H9 (cell line): ENCODE results near the gene TOMT. TPM values are rescaled to one million over a fixed set of nuclear protein-coding genes. Genes with fewer than 3 reads are reported as not detected.

Source experiments
- DNase-seq: peaks from one replicate; pipeline ENCODE4 v3.0.0-alpha.2; 2017
- H2AFZ ChIP-seq: one replicate; pipeline ENCODE4 v1.6.1; 2013; ENCODE audit warnings: mild to moderate bottlenecking, low read length, control low read depth, moderate library complexity
- H2AK5ac ChIP-seq: 2 replicates; pipeline ENCODE4 v1.6.1; 2013; ENCODE audit warnings: low read length, control low read depth, mixed read lengths; ENCODE audit not compliant: insufficient read length
- H2BK120ac ChIP-seq: one replicate; pipeline ENCODE4 v1.6.1; 2013; ENCODE audit warnings: low read depth, mild to moderate bottlenecking, low read length, control low read depth, inconsistent platforms; ENCODE audit not compliant: poor library complexity, severe bottlenecking
- H2BK12ac ChIP-seq: 2 replicates; pipeline ENCODE4 v1.6.1; 2013; ENCODE audit warnings: low read length, control low read depth, mixed read lengths, low read depth; ENCODE audit not compliant: insufficient read length
- H2BK15ac ChIP-seq: 2 replicates; pipeline ENCODE4 v1.6.1; 2013; ENCODE audit warnings: low read depth, low read length, control low read depth
- H2BK20ac ChIP-seq: one replicate; pipeline ENCODE4 v1.6.1; 2013; ENCODE audit warnings: low read depth, mild to moderate bottlenecking, low read length, control low read depth, inconsistent platforms; ENCODE audit not compliant: poor library complexity, severe bottlenecking
- H2BK5ac ChIP-seq: 2 replicates; pipeline ENCODE4 v1.6.1; 2013; ENCODE audit warnings: low read length, control low read depth, mixed read lengths; ENCODE audit not compliant: insufficient read length
- H3K14ac ChIP-seq: 2 replicates; pipeline ENCODE4 v1.6.1; 2013; ENCODE audit warnings: low read length, control low read depth; ENCODE audit not compliant: insufficient read depth
- H3K18ac ChIP-seq: 2 replicates; pipeline ENCODE4 v1.6.1; 2013; ENCODE audit warnings: low read depth, mild to moderate bottlenecking, mixed read lengths, low read length, control low read depth; ENCODE audit not compliant: insufficient read length
- H3K23ac ChIP-seq: 2 replicates; pipeline ENCODE4 v1.6.1; 2013; ENCODE audit warnings: low read length, control low read depth, mixed read lengths, low read depth; ENCODE audit not compliant: insufficient read length
- H3K23me2 ChIP-seq: 2 replicates; pipeline ENCODE4 v1.6.1; 2013; ENCODE audit warnings: low read depth, mild to moderate bottlenecking, mixed read lengths, low read length, control low read depth; ENCODE audit not compliant: insufficient read length, poor library complexity, severe bottlenecking
- H3K27ac ChIP-seq: 2 replicates; pipeline ENCODE4 v1.5.1; 2013; ENCODE audit warnings: low read length, control low read depth, mixed read lengths, low read depth; ENCODE audit not compliant: insufficient read length
- H3K27me3 ChIP-seq: 2 replicates; pipeline ENCODE4 v1.6.1; 2013; ENCODE audit warnings: low read length, control low read depth, inconsistent platforms; ENCODE audit not compliant: insufficient read depth
- H3K4ac ChIP-seq: 2 replicates; pipeline ENCODE4 v1.6.1; 2013; ENCODE audit warnings: low read depth, mild to moderate bottlenecking, control low read depth, inconsistent platforms, low read length, moderate library complexity
- H3K4me1 ChIP-seq: 2 replicates; pipeline ENCODE4 v1.6.1; 2013; ENCODE audit warnings: low read length, control low read depth, inconsistent platforms; ENCODE audit not compliant: insufficient read depth
- H3K4me2 ChIP-seq: 2 replicates; pipeline ENCODE4 v1.6.1; 2013; ENCODE audit warnings: low read length, control low read depth, mixed read lengths; ENCODE audit not compliant: insufficient read length, insufficient read depth
- H3K56ac ChIP-seq: 2 replicates; pipeline ENCODE4 v1.6.1; 2013; ENCODE audit warnings: low read depth, mild to moderate bottlenecking, mixed read lengths, low read length, control low read depth; ENCODE audit not compliant: insufficient read length
- H3K79me1 ChIP-seq: 2 replicates; pipeline ENCODE4 v1.6.1; 2013; ENCODE audit warnings: low read depth, mild to moderate bottlenecking, moderate library complexity, low read length, control low read depth, inconsistent platforms; ENCODE audit not compliant: insufficient read depth, poor library complexity, severe bottlenecking
- H3K79me2 ChIP-seq: 2 replicates; pipeline ENCODE4 v1.6.1; 2013; ENCODE audit warnings: low read length, control low read depth, inconsistent platforms; ENCODE audit not compliant: insufficient read depth
- H3K9ac ChIP-seq: 2 replicates; pipeline ENCODE4 v1.6.1; 2013; ENCODE audit warnings: low read length, control low read depth, mixed read lengths; ENCODE audit not compliant: insufficient read length; ENCODE audit errors: extremely low read depth
- H3K9me3 ChIP-seq: one replicate; pipeline ENCODE4 v1.6.1; 2013; ENCODE audit warnings: low read depth, low read length, inconsistent platforms; ENCODE audit not compliant: control insufficient read depth
- H3T11ph ChIP-seq: one replicate; pipeline ENCODE4 v1.6.1; 2013; ENCODE audit warnings: mild to moderate bottlenecking, low read length, control low read depth, inconsistent platforms
- H4K20me1 ChIP-seq: one replicate; pipeline ENCODE4 v1.6.1; 2013; ENCODE audit not compliant: control insufficient read depth, insufficient read length, insufficient read depth
- H4K5ac ChIP-seq: 2 replicates; pipeline ENCODE4 v1.6.1; 2013; ENCODE audit warnings: low read depth, mild to moderate bottlenecking, mixed read lengths, low read length, control low read depth; ENCODE audit not compliant: insufficient read length
- H4K8ac ChIP-seq: replicated peaks from 2 replicates; pipeline ENCODE4 v1.6.1; 2013; ENCODE audit warnings: low read length, control low read depth, mixed read lengths, low read depth; ENCODE audit not compliant: insufficient read length
- H4K91ac ChIP-seq: 2 replicates; pipeline ENCODE4 v1.6.1; 2013; ENCODE audit warnings: low read depth, mild to moderate bottlenecking, moderate library complexity, mixed read lengths, low read length, control low read depth; ENCODE audit not compliant: insufficient read length
- H3K27ac Mint-ChIP-seq, 3 experiments: 2 replicates in 2 of 3; 3 replicates in 1 of 3; pipeline ENCODE4 v1.8.0; 2020 to 2021; ENCODE audit warnings: mixed read lengths in 3 of 3, mild to moderate bottlenecking in 1 of 3, moderate library complexity in 1 of 3
- H3K27me3 Mint-ChIP-seq: 2 replicates; pipeline ENCODE4 v1.8.0; 2021; ENCODE audit warnings: low read depth, mild to moderate bottlenecking, moderate library complexity, mixed read lengths
- H3K36me3 Mint-ChIP-seq, 3 experiments: 2 replicates in 2 of 3; 3 replicates in 1 of 3; pipeline ENCODE4 v1.8.0; 2020 to 2021; ENCODE audit warnings: low read depth in 3 of 3, mixed read lengths in 3 of 3; ENCODE audit not compliant: insufficient read depth in 1 of 3
- H3K4me1 Mint-ChIP-seq, 2 experiments: 2 replicates each; pipeline ENCODE4 v1.8.0; 2020; ENCODE audit warnings: mixed read lengths in 2 of 2
- H3K4me3 Mint-ChIP-seq, 2 experiments: 2 replicates in 1 of 2; 3 replicates in 1 of 2; pipeline ENCODE4 v1.8.0; 2020 to 2021; ENCODE audit warnings: mild to moderate bottlenecking in 2 of 2, mixed read lengths in 2 of 2, moderate library complexity in 1 of 2
- H3K9me3 Mint-ChIP-seq, 2 experiments: 2 replicates in 1 of 2; 3 replicates in 1 of 2; pipeline ENCODE4 v1.8.0; 2020; ENCODE audit warnings: mild to moderate bottlenecking in 2 of 2, mixed read lengths in 2 of 2, moderate library complexity in 1 of 2
- total RNA-seq: library from RNA; stranded (reverse); gene quantifications from 2 replicates; pipeline ENCODE4 v1.2.1, GENCODE V29; 2021
- TF ChIP-seq, protein P1 (sequence below): fragments of 200-600 bp; sonication (generic); conservative IDR thresholded peaks from 3 replicates; pipeline ENCODE4 v1.8.0; 2021; ENCODE audit warnings: antibody characterized with exemption, mild to moderate bottlenecking

TOMT gene
- total RNA-seq, 1 experiment from 2014 or later: not detected

DNA sequence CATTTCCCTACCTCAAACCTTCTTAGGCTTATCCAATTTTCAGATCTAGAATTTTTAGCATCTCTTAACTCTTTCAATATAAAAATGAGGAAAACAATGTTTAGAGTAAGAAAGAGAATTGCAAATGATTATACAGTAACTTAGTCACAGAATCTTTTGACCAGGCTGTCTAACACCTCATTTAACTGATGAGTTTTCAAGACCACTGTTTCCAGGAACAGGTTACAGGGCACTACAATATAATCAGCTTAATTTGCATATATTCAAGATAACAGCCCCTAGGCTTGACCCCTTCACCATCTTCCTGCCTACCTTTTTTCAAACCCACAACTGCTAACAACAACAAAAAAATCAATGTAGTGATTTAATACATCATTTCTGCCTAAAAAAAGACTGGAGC lies 38.0 kb upstream of the TOMT start:
- no peak overlapping the region for H3K4me3 Mint-ChIP-seq
- Histone ChIP-seq H2BK15ac (no peak overlapping the region), H3K4ac (no peak overlapping the region), H3K4me2 (no peak overlapping the region), H3K9ac (no peak overlapping the region), H2AK5ac (no peak overlapping the region), H2BK20ac (no peak overlapping the region), H2BK120ac (no peak overlapping the region), H3K23me2 (no peaks in the 10 kb centered on the region), H4K8ac (no peak overlapping the region), H3K14ac (no peak overlapping the region), H4K5ac (no peak overlapping the region), H3K18ac (no peak overlapping the region), H2AFZ (no peak overlapping the region), H3K23ac (no peak overlapping the region), H3K9me3 (no peaks in the 10 kb centered on the region), H3K56ac (no peak overlapping the region), H3K27me3 (no peaks in the 10 kb centered on the region), H3K27ac (no peak overlapping the region), H3K79me2 (peaks cover 2% of the 10 kb centered on the region; the same call in 1 of the 2 replicates), H4K91ac (no peak overlapping the region), H3K79me1 (peaks cover 4% of the 10 kb centered on the region), H2BK12ac (no peak overlapping the region), H4K20me1 (no peaks in the 10 kb centered on the region), H3T11ph (no peak overlapping the region), H3K4me1 (peaks cover 5% of the 10 kb centered on the region; the same call in 1 of the 2 replicates), H2BK5ac (no peak overlapping the region)
- H3K4me1 Mint-ChIP-seq: peaks cover 30 to 35% of the 10 kb centered on the region in 2 experiments
- TF ChIP-seq, protein P1, sequence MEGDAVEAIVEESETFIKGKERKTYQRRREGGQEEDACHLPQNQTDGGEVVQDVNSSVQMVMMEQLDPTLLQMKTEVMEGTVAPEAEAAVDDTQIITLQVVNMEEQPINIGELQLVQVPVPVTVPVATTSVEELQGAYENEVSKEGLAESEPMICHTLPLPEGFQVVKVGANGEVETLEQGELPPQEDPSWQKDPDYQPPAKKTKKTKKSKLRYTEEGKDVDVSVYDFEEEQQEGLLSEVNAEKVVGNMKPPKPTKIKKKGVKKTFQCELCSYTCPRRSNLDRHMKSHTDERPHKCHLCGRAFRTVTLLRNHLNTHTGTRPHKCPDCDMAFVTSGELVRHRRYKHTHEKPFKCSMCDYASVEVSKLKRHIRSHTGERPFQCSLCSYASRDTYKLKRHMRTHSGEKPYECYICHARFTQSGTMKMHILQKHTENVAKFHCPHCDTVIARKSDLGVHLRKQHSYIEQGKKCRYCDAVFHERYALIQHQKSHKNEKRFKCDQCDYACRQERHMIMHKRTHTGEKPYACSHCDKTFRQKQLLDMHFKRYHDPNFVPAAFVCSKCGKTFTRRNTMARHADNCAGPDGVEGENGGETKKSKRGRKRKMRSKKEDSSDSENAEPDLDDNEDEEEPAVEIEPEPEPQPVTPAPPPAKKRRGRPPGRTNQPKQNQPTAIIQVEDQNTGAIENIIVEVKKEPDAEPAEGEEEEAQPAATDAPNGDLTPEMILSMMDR: no peak
- H3K9me3 Mint-ChIP-seq: no peaks in the 10 kb centered on the region
- H3K36me3 Mint-ChIP-seq: peaks cover 1 to 23% (median 18%) of the 10 kb centered on the region in 3 experiments; a peak in 5 of 7 replicates
- H3K27me3 Mint-ChIP-seq: no peaks in the 10 kb centered on the region
- peak overlapping the region in 1 of 3 experiments; percentile 56; a peak in 2 of 7 replicates for H3K27ac Mint-ChIP-seq
- no peak for DNase-seq
